A673 (cell line): Measurements from ENCODE around the gene PDE4B. TPM values are rescaled to one million over a fixed set of nuclear protein-coding genes. Genes with fewer than 3 reads are reported as not detected.

Experiments
- BruUV-seq: library from RNA; stranded (reverse); fragments of 400-500 nt; replicated peaks from 2 replicates; lab custom pipeline; 2021; lab: Mats Ljungman, UMichigan
- CTCF ChIA-PET: fragments of 300-600 bp; sonication (Branson Sonifier 250); formaldehyde crosslinking; loops from one replicate; lab custom pipeline; 2022; ENCODE audit warnings: antibody characterized with exemption; lab: Charles Lee
- POLR2A ChIA-PET: fragments of 300-600 bp; sonication (Branson Sonifier 250); formaldehyde crosslinking; loops from one replicate; lab custom pipeline; 2022; ENCODE audit warnings: antibody characterized with exemption; ENCODE audit not compliant: low non-redundant PET; lab: Charles Lee
- DNase-seq: peaks from one replicate; pipeline ENCODE4 v3.0.0-alpha.2; 2015; ENCODE audit warnings: low spot score
- H3K27ac ChIP-seq: fragments of 200-600 bp; sonication (generic); 2 replicates; pipeline ENCODE4 v1.5.1; 2016; ENCODE audit warnings: mixed run types, low read depth, mild to moderate bottlenecking, mixed read lengths, antibody characterized with exemption, low read length; ENCODE audit not compliant: poor library complexity, severe bottlenecking
- H3K27me3 ChIP-seq: fragments of 200-600 bp; sonication (generic); replicated peaks from 2 replicates; pipeline ENCODE4 v1.6.1; 2017; ENCODE audit warnings: mixed run types, low read depth, mild to moderate bottlenecking, mixed read lengths, antibody characterized with exemption, low read length; ENCODE audit not compliant: insufficient read depth, poor library complexity
- H3K36me3 ChIP-seq: fragments of 200-600 bp; sonication (generic); 2 replicates; pipeline ENCODE4 v1.6.1; 2016; ENCODE audit warnings: mixed run types, mild to moderate bottlenecking, mixed read lengths, antibody characterized with exemption, low read length; ENCODE audit not compliant: insufficient read depth, poor library complexity, severe bottlenecking
- H3K4me1 ChIP-seq: fragments of 200-600 bp; sonication (generic); 2 replicates; pipeline ENCODE4 v1.6.1; 2017; ENCODE audit warnings: mixed run types, mild to moderate bottlenecking, mixed read lengths, antibody characterized with exemption, low read length; ENCODE audit not compliant: insufficient read depth, poor library complexity, severe bottlenecking
- H3K4me3 ChIP-seq: fragments of 200-600 bp; sonication (generic); 2 replicates; pipeline ENCODE4 v1.5.1; 2016; ENCODE audit warnings: low read depth, mixed run types, mild to moderate bottlenecking, mixed read lengths, low read length; ENCODE audit not compliant: poor library complexity, severe bottlenecking
- H3K9me3 ChIP-seq: fragments of 200-600 bp; sonication (generic); 2 replicates; pipeline ENCODE4 v1.6.1; 2016; ENCODE audit warnings: mixed run types, low read depth, mild to moderate bottlenecking, mixed read lengths, antibody characterized with exemption, low read length; ENCODE audit not compliant: poor library complexity, severe bottlenecking
- CTCF ChIP-seq: fragments of 300-800, 200-600 bp; sonication (generic); conservative IDR thresholded peaks from 2 replicates; pipeline ENCODE4 v1.5.1; 2017; ENCODE audit warnings: low read depth, mild to moderate bottlenecking, antibody characterized with exemption, low read length, moderate library complexity, mixed read lengths
- EZH2 ChIP-seq: fragments of 200-600 bp; sonication (generic); IDR thresholded peaks from 2 replicates; pipeline ENCODE4 v1.6.1; 2017; ENCODE audit warnings: borderline replicate concordance, low read depth, mild to moderate bottlenecking, mixed read lengths, antibody characterized with exemption, low read length; ENCODE audit not compliant: poor library complexity, severe bottlenecking
- intact Hi-C: fragments of 100-400 bp; cut with micrococcal nuclease; formaldehyde crosslinking; loops from one replicate; pipeline ENCODE4 v1.10.0; 2022; ENCODE audit not compliant: unreplicated experiment
- total RNA-seq: library from RNA; stranded (reverse); gene quantifications from 2 replicates; pipeline ENCODE4 v1.2.3, GENCODE V29; 2021

Gene PDE4B
- total RNA-seq, 1 experiment from 2014 or later: 20.0 TPM

- Histone ChIP-seq H3K9me3 (no peaks in the 10 kb centered on the region), H3K4me3 (no peak overlapping the region), H3K4me1 (no peaks in the 10 kb centered on the region), H3K36me3 (no peaks in the 10 kb centered on the region), H3K27me3 (no peaks in the 10 kb centered on the region), H3K27ac (no peak overlapping the region)
- no TSS peak for BruUV-seq
- TF ChIP-seq EZH2 (no peak), CTCF (no peak)
- DNase-seq: no peak
- intact Hi-C loops: no loop called here
- ChIA-PET POLR2A (no interaction called here), CTCF (no interaction called here)
Measured at GRCh38 chr1:66108624-66109023, 315.9 kb downstream of the PDE4B start.

- BruUV-seq: no TSS peak
- no peaks in the 10 kb centered on the region for H3K9me3 ChIP-seq
- no peaks in the 10 kb centered on the region for H3K4me1 ChIP-seq
- no peak for TF ChIP-seq EZH2
- no peak for TF ChIP-seq CTCF
- no peak for DNase-seq
- H3K4me3 ChIP-seq: no peak overlapping the region
- intact Hi-C loops: no loop called here
- H3K27me3 ChIP-seq: no peaks in the 10 kb centered on the region
- ChIA-PET CTCF (no interaction called here), POLR2A (no interaction called here)
- no peak overlapping the region for H3K27ac ChIP-seq
- no peaks in the 10 kb centered on the region for H3K36me3 ChIP-seq
Measured at GRCh38 chr1:66112744-66113400, 320.2 kb downstream of the PDE4B start.

DNA sequence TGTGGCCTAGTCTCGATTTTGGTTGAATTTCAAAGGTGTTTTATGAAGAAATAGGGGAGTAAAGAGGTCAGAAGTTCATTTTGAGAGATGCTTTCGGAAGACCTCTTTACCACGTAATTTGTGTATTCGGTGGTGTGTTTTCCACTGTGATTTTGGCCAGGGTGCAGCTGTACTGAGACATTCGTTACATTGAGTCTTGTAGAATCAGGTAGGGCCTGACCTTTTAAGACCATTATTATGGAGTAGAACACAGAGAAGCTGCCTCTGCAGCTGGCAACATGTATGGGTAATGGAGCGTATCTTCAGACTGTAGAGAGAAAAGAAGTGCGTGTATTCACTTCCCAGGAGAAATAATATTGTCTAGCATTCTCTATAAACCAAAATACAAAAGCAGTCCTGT lies 326.5 kb downstream of the PDE4B start:
- Histone ChIP-seq H3K36me3 (no peaks in the 10 kb centered on the region), H3K9me3 (no peaks in the 10 kb centered on the region), H3K4me1 (no peaks in the 10 kb centered on the region), H3K27me3 (no peaks in the 10 kb centered on the region), H3K4me3 (no peak overlapping the region), H3K27ac (no peak overlapping the region)
- no peak for DNase-seq
- intact Hi-C loops: no loop called here
- ChIA-PET POLR2A (no interaction called here), CTCF (no interaction called here)
- TF ChIP-seq EZH2 (no peak), CTCF (no peak)
- no TSS peak for BruUV-seq
